C1 segment of cervical spinal cord (tissue), 14 donors: ENCODE measurements around the gene TVP23A.
A peak's percentile ranks its signal among the peaks of the same experiment; 100 is the strongest.
"Not testable (repeated sequence)": the region's sequence is repeated elsewhere in the genome, so short reads cannot be mapped to it uniquely, and the experiment has no call there.

ENCODE experiments used
- DNase-seq, 14 donors: peaks; one replicate each; lab custom pipeline; 2025; lab: John Stamatoyannopoulos, UW

The TVP23A gene

DNA sequence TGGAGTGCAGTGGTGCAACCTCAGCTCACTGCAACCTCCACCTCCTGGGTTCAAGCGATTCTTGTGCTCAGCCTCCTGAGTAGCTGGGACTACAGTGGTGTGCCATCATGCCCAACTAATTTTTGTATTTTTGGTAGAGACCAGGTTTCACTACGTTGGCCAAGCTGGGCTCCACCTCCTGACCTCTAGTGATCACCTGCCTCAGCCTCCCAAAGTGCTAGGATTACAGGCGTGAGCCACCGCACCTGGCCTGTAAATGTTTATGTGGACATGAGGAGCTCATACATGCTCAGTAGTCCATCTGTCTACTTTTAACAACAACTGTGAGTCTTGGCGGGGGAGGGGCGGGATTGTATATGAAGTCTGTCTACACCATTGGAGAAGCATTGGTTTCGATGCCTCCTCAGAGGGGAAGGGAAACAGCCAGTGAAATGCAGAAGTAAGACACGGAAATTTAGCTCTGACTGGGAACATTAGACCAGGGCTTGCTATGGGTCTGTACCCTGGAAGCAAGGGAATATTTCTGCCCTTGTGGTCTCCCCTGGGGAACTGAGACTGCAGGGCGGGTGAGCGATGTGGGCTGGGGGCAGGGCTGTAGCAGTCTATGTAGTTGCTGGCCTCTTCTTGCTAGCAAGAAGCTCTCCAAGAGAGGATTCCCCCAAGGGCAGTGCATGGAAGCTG is 65.6 kb downstream of the TVP23A start:
- peak in 7 of 14 donors; percentile 24 to 69 (median 42) for DNase-seq

DNA sequence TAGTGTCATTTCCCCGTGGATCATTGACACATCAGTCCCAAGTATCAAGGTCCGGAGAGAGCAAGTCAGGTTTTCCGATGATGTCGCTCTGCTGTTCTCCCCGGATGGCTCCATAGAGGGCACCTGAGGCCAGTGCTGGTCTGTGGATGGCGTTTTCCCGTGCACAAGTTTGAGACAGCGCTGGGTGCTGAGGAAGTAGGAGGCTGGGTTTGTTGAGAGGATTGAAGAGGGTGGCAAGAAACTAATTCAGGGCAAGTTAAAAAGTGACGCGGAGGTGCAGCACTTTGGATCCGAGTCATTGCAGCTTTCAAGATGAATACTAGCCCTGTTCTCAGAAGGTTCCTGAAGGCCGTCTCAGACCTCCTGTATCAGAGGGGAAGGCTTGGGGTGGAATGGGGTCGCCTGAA is 67.3 kb downstream of the TVP23A start:
- peak in 2 of 14 donors; percentile 2 to 33 for DNase-seq

DNA sequence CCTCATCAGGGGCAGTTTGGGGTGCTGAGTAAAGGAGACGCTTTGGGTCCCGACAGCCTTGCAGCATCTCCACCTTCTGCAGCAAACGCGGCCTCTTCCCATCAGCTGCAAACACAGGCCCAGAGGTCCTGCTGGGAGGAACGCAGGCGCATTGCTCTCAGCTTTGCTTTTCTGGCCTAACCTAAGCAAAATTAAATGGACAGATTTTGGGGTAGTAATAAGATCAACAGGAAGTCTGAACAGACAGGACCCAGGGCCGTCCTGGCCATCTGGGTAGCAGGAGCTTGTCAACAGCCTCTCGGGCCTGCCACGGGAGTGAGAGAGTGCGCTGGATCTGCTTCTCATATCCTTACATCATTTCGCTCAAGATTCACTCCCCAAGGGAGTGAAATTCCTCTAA is 67.8 kb downstream of the TVP23A start:
- peak in 2 of 14 donors; percentile 7 to 79 for DNase-seq

DNA sequence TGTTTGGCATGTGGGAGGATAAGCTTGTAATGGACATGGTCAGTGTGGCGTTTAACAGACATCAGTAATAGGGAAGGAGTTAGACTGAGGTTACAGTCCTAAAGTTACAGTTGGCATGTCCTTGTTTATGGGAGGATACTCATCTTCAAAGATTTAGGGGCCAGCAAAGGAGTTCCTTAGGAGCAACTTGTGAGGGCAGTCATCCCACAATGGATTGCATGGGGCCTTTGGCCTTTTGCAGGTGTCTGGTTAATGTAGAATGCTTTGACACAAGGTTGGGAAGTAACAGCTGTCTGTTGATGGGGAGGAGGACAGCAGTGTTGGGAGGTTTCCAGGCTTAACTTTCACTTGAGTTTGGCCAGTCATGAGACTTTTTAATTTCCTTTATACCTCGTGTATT is 72.8 kb downstream of the TVP23A start:
- DNase-seq: no peak

DNA sequence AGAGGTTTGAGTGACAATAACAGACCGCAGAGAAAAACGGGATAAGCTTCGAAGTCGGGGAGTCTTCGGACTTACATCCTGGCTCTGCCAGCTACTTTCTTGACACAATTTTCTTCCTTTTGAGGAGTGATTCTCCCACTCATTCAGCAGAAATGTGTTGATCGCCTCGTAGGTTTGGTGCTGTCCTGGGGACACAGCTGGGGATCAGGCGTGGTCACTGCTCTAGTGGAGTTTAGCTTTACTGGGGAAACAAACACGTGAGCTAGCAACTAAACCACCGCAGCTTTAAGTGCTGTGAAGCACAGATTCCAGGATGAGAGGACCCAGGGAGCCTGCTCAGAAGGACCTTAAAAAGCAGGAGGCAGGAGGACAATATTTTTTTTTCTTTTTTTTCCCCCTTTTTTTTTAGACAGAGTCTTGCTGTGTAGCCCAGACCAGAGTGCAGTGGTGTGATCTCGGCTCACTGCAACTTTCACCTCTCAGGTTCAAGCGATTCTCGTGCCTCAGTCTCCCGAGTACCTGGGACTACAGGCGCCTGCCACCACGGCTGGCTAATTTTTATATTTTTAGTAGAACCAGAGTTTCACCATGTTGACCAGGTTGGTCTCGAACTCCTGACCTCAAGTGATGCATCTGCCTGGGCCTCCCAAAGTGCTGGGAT is 74.1 kb downstream of the TVP23A start:
- peak in 1 of 14 donors; percentile 45 for DNase-seq

DNA sequence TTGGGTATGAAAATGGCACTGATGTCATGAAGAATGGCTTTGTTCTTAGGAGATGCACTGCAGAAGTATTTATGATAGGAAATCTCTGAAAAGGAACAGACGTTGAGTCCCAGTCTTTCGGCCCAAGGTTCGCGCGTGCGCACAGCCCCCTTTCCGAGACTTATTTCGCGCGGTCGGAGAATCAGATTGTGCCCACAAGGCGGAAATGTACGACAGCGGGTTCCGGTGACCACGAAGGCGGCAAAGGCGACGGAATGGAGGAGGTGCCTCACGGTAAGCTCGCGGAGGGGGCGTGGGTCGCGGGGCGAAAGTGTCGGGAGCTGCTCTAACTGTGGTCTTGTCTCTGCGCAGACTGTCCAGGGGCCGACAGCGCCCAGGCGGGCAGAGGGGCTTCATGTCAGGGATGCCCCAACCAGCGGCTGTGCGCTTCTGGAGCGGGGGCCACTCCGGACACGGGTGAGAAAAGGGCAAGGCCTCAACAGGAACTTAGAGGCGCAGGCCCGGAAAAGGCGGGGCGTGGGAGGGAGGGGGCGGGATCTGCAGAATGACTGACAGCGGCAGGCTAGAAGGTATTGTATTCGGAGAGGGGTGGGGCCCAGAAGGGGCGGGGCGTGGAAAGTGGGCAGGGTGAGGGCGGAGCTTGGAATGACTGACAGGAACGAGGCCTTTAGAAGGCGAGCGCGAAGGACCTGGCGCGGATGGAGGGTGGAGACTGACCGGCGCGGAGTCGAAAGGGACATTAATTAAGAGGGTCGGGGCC is 74.8 kb downstream of the TVP23A start, which contains the start of gene NUBP1:
Gene NUBP1 (plus strand): TSS at position 233 of the 760 bp plus-strand sequence. CDS start 22 bp downstream, at position 255.
- peak; percentile 96 to 100 (median 100) for DNase-seq

DNA sequence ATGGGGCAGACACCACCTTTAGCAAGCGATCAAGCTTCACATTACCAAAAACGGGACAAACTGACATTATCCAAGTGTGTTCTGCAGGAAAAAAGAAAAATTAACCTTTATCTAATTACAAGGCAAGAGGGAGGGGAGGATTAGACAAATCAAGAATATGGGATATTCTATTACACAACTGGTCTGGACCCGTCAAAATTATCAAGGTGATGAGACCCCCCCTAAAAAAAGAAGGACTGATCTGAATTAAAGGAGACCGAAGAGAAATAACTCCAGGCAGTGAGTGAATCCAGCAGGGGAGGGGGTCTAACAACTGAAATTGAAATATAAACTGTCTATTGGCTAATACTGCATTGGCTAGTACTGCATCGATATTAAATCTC is 75.4 kb downstream of the TVP23A start:
- no peak for DNase-seq

DNA sequence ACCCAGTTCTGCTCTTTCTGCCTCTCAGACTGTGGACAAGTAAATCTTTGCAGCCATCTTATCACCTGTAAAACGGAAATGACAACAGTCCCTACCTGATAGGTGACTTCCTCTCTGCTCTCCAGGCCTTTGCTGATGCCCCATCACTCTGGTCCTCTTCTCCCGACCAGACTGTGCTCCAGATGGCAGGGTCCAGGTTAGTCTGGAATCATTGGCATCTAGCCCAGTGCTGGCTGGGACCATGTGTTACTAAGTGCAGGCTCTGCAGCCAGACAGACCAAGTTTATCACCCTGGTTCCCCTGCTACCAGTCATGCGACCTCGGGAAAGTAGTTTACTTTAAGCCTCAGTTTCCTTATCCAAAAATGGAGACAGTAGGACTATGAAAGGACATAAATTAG is 76.8 kb downstream of the TVP23A start:
- DNase-seq: peak in 3 of 14 donors; percentile 10 to 94 (median 32)

DNA sequence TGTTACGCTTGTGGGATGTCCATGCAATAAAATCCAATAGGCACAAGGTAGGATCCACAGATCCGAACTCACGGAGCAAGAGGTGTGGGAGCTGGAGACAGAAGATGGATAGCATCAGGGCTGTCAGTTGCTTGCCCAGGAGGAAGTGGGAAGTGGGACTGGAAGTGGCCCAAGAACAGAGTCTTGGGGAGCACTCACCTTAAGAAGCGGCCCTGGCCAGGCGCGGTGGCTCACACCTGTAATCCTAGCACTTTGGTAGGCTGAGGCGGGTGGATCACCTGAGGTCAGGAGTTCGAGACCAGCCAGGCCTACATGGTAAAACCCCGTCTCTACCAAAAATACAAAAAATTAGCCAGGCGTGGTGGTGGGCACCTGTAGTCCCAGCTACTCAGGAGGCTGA is 77.3 kb downstream of the TVP23A start:
- not testable (repeated sequence) for DNase-seq

DNA sequence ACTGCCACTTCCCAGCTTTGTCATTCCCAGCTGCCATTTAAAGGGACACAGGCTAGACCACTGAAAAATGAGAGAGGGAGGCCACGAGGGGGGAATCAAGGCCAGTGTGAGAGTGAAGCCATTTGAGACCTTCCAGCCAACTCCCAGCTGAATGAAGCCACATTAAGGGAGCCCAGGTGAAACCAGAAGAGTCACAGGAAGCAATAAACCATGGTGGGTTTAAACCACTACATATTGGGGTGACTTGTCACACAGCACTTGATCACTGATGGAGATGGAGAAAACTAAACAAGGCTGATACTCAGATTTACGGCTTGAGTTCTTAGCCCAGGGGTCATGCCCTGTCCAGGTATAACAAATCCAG is 77.8 kb downstream of the TVP23A start:
- no peak for DNase-seq

DNA sequence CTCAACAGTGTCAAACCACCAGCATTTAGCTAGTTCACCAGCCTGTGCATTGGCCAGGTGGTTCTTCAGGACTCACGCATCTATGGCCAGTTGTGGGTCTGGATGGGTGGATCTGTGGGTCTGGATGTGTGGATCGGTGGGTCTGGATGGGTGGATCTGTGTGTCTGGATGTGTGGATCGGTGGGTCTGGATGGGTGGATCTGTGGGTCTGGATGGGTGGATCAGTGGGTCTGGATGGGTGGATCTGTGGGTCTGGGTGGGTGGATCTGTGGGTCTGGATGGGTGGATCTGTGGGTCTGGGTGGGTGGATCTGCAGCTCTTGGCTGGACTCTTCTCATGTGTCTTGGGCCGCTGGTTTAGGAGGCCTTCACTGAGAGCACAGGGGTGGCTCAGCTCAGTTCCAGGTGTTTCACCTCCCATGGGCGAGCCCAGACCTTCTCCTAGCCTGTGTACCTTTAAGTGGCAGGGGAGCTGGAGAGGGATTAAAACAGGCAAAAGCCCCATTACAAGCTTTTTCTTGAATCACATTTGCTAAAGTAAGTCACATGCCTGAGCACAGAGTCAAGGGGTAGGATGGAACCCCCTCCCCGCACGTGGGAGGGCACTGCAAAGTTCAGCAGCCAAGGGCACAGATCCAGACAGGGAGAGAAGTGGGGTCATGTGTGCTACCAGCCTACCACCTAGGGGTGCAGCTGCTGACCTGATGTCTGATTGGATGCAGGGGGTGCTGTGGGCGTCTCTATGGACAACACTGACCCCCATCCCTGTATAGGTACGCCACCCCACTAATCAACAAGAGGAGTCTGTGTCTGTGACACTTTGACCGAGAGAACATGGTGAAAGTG is 78.4 kb downstream of the TVP23A start:
- DNase-seq: no peak

DNA sequence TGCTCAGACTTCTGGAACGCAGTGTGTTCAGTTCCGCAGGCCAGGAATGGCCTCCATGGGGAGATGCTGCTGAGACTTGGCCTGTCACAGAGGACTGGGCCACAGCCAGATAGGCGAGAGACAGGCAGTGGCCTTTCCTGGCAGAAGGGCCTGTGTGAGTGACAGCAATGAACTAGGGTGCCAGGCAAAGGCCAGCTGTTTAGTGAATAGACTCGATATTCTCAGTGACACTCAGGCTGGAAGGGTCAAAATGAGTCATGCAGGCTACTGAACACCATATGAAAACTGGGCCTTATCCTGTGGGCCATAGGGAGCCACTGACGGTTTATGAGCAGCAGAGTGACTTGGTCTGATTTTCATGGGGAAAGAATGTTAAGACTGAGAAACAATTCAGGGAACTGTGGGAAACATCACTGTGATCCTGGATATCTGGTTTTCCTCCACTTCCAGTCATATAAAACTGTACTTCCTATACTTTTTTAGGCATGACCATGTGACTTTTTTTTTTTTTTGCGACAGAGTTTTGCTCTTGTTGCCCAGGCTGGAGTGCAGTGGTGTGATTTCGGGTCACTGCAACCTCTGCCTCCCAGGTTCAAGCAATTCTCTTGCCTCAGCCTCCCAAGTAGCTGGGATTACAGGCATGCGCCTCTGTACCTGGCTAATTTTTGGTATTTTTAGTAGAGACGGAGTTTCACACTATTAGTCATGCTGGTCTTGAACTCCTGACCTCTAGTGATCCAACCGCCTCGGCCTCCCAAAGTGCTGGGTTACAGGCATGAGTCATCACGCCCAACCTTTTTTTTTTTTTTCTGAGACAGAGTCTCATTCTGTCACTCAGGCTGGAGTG is 80.1 kb downstream of the TVP23A start:
- peak in 10 of 14 donors; percentile 14 to 86 (median 38) for DNase-seq

DNA sequence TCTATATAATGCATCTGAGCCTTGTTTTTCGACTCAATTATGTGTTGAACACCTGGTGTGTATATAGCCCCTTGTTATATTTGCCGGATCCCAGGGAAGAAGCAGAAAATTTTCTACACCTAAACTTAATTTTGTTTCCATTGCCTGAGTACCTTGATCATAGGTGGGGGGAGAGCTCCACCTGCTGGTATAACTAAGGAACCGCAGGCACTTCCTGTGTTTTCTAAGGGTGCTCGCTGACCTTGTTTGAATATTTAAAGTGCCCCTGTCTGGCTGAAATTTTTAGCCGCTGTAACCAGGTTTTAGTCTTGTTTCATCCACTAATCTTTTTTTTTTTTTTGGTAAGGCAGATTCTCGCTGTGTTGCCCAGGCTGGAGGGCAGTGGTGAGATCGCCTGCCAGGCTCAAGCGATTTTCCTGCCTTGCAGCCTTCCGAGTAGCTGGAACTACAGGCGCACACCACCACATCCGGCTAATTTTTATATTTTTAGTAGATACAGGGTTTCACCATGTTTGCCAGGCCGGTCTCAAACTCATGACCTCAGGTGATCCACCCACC is 81.4 kb downstream of the TVP23A start:
- DNase-seq: peak in 10 of 14 donors; percentile 11 to 57 (median 28)

DNA sequence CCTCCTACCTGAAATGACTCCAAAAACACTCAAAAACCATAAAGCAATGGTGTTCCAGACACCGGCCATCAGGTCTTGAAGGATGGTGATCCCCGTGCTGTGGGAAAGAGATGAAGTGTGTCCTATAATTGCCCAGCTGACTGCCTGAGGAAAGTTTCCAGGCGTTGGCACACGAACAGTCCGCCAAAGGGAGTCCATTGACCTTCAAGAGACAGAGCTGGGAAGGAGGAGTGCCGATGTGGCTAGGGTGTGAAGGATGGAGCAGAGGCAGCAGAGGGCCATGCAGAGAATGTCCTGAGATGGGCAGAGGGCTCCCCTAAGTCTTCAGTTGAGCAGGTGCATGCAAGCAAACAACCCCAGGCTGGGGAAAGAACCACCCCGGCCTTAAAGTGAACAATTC is 86.8 kb downstream of the TVP23A start:
- no peak for DNase-seq

DNA sequence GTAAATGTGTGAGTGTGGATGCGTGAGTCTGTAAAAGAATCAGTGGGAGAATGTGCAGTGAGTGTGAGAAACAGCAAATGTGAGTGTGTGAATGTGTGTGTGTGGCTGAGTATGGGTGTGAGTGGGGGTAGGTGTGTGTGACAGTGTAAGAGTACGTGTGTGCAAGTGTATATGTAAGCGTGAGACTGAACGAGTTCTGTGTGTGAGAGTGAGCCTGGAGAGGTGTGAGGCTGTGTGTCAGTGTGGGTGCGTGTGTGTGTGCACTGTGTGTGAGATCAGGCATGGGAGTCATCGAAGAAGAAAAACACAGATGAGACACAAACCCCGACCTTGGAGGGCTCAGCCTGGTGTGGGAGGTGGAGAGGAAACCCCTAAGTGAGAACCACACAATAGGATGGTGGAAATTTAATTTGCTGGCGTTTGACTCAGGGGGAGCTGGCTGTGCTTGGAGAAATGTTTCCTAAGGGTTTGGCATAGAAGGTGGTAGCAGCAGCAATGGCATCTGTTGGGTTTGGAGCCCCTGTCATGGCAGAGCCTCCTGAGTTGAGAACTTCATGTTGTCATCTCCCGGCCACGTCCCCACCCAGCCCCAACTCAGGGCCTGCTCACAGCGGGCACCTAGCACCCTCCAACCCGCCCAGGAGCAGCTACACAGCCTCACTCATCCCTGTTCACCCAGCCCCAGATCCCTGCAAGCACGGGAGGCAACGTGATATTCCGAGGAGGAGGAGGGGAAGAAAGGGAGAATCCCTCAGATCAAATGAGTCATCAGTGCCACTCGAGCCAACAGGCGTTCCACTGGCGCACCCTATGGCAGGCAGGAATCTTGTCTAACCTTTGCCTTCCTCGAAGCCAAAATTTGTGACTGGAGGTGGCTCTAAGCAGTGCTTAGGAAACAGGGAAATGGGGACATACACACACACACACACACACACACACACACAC is 89.2 kb downstream of the TVP23A start:
- peak in 1 of 14 donors; percentile 7 for DNase-seq

DNA sequence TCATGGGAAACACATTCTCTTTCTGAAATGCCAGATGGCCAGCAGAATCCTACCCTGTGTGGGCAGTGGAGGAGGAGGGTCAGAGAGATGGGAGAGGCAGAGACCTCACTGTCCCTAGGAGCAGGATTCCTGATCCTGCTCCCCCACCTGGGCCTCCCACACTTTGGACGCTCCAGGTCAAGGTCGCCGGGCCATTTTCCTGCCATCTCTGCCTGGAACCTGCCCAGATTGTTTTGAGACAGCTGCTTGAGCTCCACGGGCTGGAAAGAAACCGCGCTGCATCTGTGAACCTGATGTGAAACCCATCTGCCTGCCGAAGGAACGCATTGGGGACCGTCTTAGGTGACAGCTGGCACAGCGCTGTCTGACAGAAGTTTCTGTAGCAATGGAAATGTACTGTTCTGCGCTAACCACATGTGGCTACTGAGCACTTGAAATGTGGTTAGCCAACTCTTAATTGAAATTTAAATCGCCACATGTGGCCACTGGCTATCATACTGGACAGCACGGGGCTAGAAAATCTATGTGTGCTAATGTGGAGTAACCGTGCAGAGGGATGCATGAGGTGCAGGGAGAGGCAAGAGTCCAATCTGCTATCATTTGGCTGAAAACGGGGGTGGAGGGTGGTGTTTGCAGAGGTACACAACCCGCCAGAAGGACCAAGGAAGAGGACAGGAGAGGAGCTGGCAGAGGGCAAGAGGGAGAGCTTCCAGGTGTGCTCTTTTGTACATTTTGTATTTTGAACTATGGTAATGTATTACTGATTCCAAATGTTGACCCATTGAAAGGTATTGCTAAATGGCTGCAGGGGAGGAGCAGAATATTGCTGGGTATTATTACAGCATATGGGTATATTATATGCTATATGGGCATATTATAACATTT is 90.3 kb downstream of the TVP23A start:
- no peak for DNase-seq
